HAP-1 (cell line): ENCODE data around the gene CAMK2B.
"Not testable (repeated sequence)": the region's sequence is repeated elsewhere in the genome, so short reads cannot be mapped to it uniquely, and the experiment has no call there.

Source experiments
- DNase-seq, 2 experiments: peaks; one replicate each; pipeline ENCODE4 v3.0.0-alpha.2; 2016 to 2020; ENCODE audit warnings: low spot score in 2 of 2
- H3K27me3 ChIP-seq: fragments of 250-450 bp; sonication (Bioruptor Pico); 2 replicates; pipeline ENCODE4 v1.5.1; 2020; ENCODE audit warnings: low read depth, mild to moderate bottlenecking, moderate library complexity
- H3K36me3 ChIP-seq: fragments of 250-450 bp; sonication (Bioruptor Pico); replicated peaks from 2 replicates; pipeline ENCODE4 v1.5.1; 2020; ENCODE audit warnings: mild to moderate bottlenecking
- H3K4me1 ChIP-seq: fragments of 250-450 bp; sonication (Bioruptor Pico); 2 replicates; pipeline ENCODE4 v1.5.1; 2020; ENCODE audit warnings: mild to moderate bottlenecking
- H3K4me3 ChIP-seq: fragments of 250-450 bp; sonication (Bioruptor Pico); 2 replicates; pipeline ENCODE4 v1.5.1; 2020; ENCODE audit warnings: mild to moderate bottlenecking, moderate library complexity
- H3K9me3 ChIP-seq: fragments of 250-450 bp; sonication (Bioruptor Pico); 2 replicates; pipeline ENCODE4 v1.5.1; 2020; ENCODE audit warnings: mild to moderate bottlenecking, moderate library complexity
- in situ Hi-C: fragments of 300-500 bp; cut with MboI; formaldehyde crosslinking; loops from 3 replicates; pipeline ENCODE4 v1.14.3; 2020; ENCODE audit warnings: low sequenced_read_pairs, inconsistent platforms, mixed read lengths

The CAMK2B gene

DNA sequence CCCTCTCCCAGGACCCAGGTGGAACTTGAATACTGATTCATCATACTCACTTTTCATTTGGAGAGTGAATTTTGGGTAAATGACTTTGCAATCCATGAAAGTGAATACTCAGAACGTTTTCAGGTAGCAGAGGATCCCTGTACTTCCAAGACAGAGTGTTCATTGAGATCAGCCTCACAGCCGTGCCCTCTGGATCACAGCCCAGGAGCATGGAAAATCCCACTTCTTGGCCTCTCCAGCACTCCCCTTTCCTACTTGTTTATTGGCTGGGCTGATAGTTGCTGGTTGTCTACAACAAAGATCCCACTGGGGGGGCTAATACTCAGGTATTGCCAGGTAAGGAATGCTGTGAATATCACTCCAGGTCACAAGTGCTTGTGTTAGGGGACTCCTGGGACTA is 142.0 kb downstream of the CAMK2B start:
- in situ Hi-C loops = no loop called here
- H3K27me3 ChIP-seq = peaks cover 3% of the 10 kb centered on the region; the same call in 1 of the 2 replicates
- no peaks in the 10 kb centered on the region for H3K9me3 ChIP-seq
- H3K4me1 ChIP-seq = no peaks in the 10 kb centered on the region
- H3K4me3 ChIP-seq = no peak overlapping the region
- H3K36me3 ChIP-seq = no peaks in the 10 kb centered on the region
- no peak for DNase-seq

DNA sequence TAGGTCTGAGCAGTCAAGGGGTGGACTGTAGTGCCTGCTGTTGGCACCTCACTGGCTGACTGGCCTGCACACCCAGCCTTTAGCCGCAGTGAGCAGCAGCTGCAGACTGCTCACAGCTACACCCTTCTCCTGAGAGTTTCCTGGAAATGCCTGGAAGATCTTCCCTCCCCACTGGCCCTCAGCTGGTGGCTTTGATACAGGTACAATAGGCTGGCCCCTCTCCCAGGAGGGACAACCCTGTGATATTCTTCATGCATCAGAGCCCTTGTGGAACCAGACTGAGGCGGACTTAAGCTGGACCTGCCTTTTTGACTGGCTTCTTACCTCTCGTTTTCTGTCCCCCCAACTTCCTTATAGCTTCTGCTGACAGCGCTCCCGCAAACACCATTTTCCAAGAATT is 142.6 kb downstream of the CAMK2B start:
- Histone ChIP-seq H3K4me1 (no peaks in the 10 kb centered on the region), H3K27me3 (peaks cover 3% of the 10 kb centered on the region; the same call in 1 of the 2 replicates), H3K4me3 (no peak overlapping the region), H3K36me3 (no peaks in the 10 kb centered on the region), H3K9me3 (no peaks in the 10 kb centered on the region)
- no peak for DNase-seq
- in situ Hi-C loops = no loop called here

DNA sequence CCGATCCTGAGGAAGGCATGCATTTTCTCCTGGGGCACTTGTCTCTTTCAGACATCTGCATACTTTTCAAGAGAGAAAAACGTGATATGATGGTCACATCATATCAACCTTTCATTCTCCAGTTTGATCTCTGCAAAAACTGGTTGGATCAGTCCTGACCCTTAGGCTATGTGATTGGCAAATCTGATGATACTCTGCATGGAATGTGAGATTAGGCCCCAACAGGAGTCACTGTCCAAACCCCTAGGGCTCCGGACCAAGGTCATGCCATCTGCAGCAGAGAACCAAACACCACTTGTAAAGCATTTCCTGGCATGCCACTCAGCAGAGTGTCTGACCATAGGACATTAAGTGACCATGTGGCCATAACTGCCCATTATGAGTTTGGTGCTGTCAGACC is 144.8 kb downstream of the CAMK2B start:
- Histone ChIP-seq H3K4me1 (no peaks in the 10 kb centered on the region), H3K4me3 (no peak overlapping the region), H3K9me3 (no peaks in the 10 kb centered on the region), H3K36me3 (no peaks in the 10 kb centered on the region), H3K27me3 (peaks cover 3% of the 10 kb centered on the region; the same call in 1 of the 2 replicates)
- in situ Hi-C loops = no loop called here
- no peak for DNase-seq

DNA sequence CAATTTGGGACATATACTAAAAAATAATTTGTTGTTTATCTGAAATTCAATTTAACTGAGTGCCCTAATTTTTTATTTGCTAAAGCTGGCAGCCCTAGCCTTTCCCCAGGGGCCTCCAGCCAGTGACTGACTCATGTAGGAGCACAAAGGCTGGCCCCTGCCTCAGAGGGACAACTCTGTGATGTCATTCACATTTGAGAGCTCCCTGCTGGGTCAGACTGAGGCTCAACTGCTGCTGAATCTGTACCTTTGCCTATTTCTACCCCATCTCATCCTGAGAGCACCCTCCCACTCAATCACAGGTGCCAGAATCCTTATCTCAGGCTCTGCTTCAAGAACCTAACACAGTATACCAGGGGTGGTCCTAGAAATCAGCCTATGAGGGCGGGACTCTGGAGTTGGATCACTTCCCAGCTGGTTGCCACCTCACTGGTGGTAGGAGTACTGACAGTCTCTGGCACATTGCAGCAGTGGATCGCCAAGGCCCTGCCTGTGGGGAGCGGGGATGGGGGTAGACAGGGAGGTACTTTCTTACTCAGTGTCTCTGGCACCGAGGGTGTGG is 147.7 kb downstream of the CAMK2B start:
- no peaks in the 10 kb centered on the region for H3K36me3 ChIP-seq
- H3K27me3 ChIP-seq = peaks cover 3% of the 10 kb centered on the region
- in situ Hi-C loops = no loop called here
- H3K4me1 ChIP-seq = no peaks in the 10 kb centered on the region
- no peak overlapping the region for H3K4me3 ChIP-seq
- DNase-seq = no peak
- H3K9me3 ChIP-seq = no peaks in the 10 kb centered on the region

DNA sequence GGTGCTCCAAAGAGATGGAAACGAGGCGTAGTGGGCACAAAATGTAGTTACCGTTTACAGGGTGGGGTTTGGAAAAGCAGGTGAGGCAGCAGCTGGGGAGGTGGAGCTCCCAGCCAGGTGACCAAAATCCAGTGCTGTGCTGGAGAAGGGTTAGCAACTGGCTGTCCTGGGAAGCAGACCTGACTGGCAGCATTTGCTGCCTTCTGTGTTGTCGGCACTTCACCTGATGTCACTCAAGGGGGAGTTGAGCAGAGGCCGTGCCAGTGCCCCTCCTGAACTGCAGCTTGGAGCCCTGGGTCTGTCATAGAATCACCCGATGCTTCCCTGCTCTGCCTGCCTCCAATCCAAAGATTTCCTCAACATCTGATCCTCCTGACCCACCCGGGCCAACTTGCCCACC is 148.9 kb downstream of the CAMK2B start:
- no peak overlapping the region for H3K4me3 ChIP-seq
- no peaks in the 10 kb centered on the region for H3K4me1 ChIP-seq
- no peak for DNase-seq
- no peaks in the 10 kb centered on the region for H3K9me3 ChIP-seq
- H3K36me3 ChIP-seq = no peaks in the 10 kb centered on the region
- in situ Hi-C loops = no loop called here
- peaks cover 6% of the 10 kb centered on the region for H3K27me3 ChIP-seq

DNA sequence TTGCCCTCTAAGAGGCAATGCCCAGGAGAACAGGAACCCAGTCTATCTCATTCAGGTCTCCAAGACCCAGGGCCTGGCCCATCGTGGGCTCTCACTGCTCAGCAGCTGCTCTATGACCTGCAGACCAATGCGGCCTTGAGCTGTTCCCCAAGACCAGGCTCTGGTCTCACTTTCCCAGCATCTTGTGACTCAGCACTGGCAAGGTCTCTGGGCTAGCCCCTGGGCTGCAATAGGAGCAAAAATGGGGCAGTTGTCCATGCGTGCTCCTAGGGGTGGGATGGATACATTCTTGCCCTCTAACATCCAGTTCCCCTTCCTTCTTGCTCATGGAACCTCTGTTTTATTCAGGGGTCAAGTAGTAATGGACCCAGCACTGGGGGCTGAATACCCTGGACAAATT is 149.7 kb downstream of the CAMK2B start:
- no peak overlapping the region for H3K4me3 ChIP-seq

DNA sequence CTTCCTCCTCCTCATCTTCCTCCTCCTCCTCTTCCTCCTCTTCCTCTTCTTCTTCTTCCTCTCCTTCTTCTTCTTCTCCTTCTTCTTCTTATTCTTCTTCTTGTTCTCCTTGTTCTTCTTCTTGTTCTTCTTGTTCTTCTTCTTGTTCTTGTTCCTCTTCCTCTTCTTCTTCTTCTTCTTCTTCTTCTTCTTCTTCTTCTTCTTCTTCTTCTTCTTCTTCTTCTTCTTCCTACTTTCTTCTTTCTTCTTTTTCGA is 150.8 kb downstream of the CAMK2B start:
- in situ Hi-C loops = not testable (repeated sequence)

More for the DNA sequence above, 149.7 kb downstream of the CAMK2B start:
- Histone ChIP-seq H3K27me3 (peaks cover 6% of the 10 kb centered on the region), H3K9me3 (no peaks in the 10 kb centered on the region), H3K4me1 (no peaks in the 10 kb centered on the region), H3K36me3 (no peaks in the 10 kb centered on the region)
- no peak for DNase-seq
- in situ Hi-C loops = no loop called here

DNA sequence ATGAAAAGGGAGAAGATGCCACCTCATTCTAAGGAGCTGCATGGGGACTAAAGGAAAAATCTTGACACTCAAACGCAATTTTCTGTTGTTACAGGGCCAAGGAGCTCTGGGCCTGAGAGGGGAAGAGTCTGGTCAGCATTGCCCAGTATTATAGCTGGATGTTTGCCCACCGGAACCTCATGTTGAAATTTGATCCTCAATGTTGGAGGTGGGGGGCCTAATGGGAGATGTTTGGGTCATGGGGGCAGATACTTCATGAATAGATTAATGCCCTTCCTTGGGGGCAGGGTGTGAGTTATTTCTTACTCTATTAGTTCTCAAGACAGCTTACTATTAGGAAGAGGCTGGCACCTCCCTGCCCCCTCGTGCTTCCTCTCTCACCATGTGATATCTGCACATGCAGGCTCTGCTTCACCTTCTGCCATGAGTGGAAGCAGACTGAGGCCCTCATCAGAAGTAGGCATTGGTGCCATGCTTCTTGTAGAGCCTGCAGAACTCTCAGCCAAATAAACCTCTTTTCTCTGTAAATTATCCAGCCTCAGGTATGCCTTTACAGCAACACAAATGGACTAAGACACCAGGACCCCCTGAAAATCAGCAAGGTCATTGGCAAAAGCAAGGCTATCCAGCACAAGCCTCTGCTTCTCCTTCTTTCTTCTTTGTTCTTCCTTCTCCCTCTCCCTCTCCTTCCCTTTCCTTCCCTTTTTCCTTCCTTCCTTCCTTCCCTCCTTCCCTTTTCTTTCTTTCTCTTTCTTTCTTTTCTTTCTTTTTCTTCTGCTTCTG is 151.3 kb downstream of the CAMK2B start:
- in situ Hi-C loops = no loop called here
- Histone ChIP-seq H3K9me3 (no peaks in the 10 kb centered on the region), H3K4me3 (no peak overlapping the region), H3K27me3 (peaks cover 9% of the 10 kb centered on the region), H3K4me1 (no peaks in the 10 kb centered on the region), H3K36me3 (no peaks in the 10 kb centered on the region)
- DNase-seq = no peak

More for the DNA sequence above, 150.8 kb downstream of the CAMK2B start:
- H3K4me3 ChIP-seq, H3K36me3 ChIP-seq, H3K4me1 ChIP-seq, H3K9me3 ChIP-seq, H3K27me3 ChIP-seq, DNase-seq: not testable (repeated sequence)

DNA sequence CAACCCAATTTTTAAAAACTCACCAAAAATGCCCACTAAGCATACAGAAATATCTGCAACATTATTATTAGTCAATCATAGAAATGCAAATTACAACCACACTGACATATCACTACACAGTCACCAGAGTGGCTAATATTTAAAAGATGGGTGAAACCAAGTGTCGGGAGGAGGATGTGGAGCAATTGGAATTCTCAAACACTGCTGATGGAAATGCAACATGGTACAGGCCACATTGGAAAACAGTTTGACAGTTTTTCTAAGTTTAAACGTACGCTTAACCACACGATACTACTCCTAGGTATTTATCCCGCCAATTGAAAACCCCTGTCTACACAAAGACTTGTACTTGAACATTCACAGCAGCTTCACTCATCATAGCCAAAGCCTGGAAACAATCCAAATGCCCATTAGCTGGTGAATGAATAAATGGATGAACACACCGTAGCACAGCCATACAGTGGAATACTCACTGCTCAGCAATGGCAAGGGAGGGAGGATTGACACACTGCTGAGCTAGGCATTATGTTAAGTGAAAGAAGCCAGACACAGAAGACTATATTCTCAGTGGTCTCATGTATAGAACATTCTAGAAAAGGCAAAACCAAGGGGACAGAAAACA is 152.5 kb downstream of the CAMK2B start:
- Histone ChIP-seq H3K27me3 (peaks cover 12% of the 10 kb centered on the region), H3K4me3 (no peak overlapping the region)
- in situ Hi-C loops = no loop called here

DNA sequence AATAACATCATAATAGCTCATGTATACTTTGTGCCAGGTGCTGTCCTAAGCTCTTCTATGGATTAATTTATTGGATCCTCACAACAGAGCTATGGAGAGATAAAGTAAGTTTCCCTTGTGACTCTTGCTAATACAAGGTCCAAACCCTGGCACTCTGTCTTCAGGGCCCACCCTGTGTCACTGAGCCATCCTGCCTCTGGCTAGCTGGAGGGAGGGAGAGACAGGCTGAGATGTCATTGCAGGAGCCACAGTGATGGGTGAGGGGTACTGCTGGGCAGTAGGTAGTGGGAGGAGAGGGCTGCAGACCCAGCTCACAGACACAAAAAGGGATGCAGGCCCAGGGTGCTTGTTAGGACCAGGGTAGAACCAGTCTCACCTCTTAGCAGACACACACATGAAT is 153.0 kb downstream of the CAMK2B start:
- Histone ChIP-seq H3K27me3 (peaks cover 16% of the 10 kb centered on the region), H3K9me3 (no peaks in the 10 kb centered on the region), H3K4me3 (no peak overlapping the region), H3K36me3 (no peaks in the 10 kb centered on the region), H3K4me1 (no peaks in the 10 kb centered on the region)
- in situ Hi-C loops = no loop called here
- DNase-seq = no peak

More for the DNA sequence above, 152.5 kb downstream of the CAMK2B start:
- Histone ChIP-seq H3K4me1 (no peaks in the 10 kb centered on the region), H3K9me3 (no peaks in the 10 kb centered on the region), H3K36me3 (no peaks in the 10 kb centered on the region)
- DNase-seq = no peak

DNA sequence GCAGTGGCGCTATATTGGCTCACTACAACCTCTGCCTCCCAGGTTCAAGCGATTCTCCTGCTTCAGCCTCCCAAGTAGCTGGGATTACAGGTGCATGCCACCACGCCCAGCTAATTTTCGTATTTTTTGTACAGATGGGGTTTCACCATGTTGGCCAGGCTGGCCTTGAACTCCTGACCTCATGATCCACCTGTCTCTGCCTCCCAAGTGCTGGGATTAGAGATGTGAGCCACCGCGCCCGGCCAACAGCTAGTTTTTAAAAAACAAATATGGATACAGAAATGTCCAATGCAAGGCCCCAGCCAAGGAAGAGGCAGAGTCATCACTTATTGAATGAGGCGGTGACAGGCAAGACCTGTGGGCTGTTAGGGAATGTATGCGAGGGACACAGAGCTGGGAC is 153.5 kb downstream of the CAMK2B start:
- DNase-seq, H3K9me3 ChIP-seq, H3K36me3 ChIP-seq, in situ Hi-C loops, H3K4me1 ChIP-seq, H3K4me3 ChIP-seq: not testable (repeated sequence)
- peaks cover 17% of the 10 kb centered on the region for H3K27me3 ChIP-seq

DNA sequence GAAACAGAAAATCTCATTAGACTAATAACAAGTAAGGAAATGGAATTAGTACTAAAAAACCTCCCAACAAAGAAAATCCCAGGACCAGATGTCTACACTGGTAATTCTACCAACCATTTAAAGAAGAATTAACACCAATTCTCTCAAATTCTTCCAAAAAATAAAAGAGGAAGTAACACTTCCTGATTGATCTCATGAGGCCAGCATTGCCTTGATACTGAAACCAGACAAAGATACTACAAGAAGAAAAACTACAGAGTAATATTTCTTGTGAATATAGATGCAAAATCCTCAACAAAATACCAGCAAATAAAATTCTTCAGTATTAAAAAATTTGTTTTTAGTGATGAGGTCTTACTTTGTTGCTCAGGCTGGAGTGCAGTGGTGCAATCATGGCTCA is 157.5 kb downstream of the CAMK2B start:
- H3K36me3 ChIP-seq = no peaks in the 10 kb centered on the region
- no peak for DNase-seq
- no peaks in the 10 kb centered on the region for H3K9me3 ChIP-seq
- in situ Hi-C loops = no loop called here
- no peak overlapping the region for H3K4me3 ChIP-seq
- H3K27me3 ChIP-seq = peaks cover 19% of the 10 kb centered on the region; the same call in 1 of the 2 replicates
- H3K4me1 ChIP-seq = no peaks in the 10 kb centered on the region
